Lung (tissue), 12 donors: ENCODE data around the gene PODN. TPM values are rescaled to one million over a fixed set of nuclear protein-coding genes. Genes with fewer than 3 reads are reported as not detected.

Source experiments
- ATAC-seq: fragments of 200-7000 bp; cut with Tn5 transposase; one replicate; pipeline ENCODE4 v1.9.1; 2020; ENCODE audit warnings: moderate number of reproducible peaks; ENCODE audit not compliant: insufficient read depth, low FRiP score
- DNase-seq, 3 donors: peaks; one replicate each; pipeline ENCODE4 v3.0.0-alpha.2; 2013 to 2017
- H3K27ac ChIP-seq, 2 donors: one replicate each; pipeline ENCODE4 v1.5.1; 2013; ENCODE audit warnings: mild to moderate bottlenecking in 2 of 2, moderate library complexity in 2 of 2, control low read depth in 1 of 2, inconsistent platforms in 1 of 2, low read depth in 1 of 2, low read length in 1 of 2
- H3K27me3 ChIP-seq, 3 donors: one replicate each; pipeline ENCODE4 v1.5.1; 2013; ENCODE audit warnings: low read length in 2 of 3; ENCODE audit not compliant: control insufficient read depth in 3 of 3, insufficient read depth in 3 of 3
- H3K36me3 ChIP-seq, 4 donors: one replicate each; pipeline ENCODE4 v1.5.1; 2013; ENCODE audit warnings: low read length in 4 of 4, mild to moderate bottlenecking in 1 of 4, moderate library complexity in 1 of 4; ENCODE audit not compliant: control insufficient read depth in 4 of 4, insufficient read depth in 4 of 4
- H3K4me1 ChIP-seq, 5 donors: one replicate each; pipeline ENCODE4 v1.5.1; 2013; ENCODE audit warnings: low read length in 5 of 5, mild to moderate bottlenecking in 2 of 5, moderate library complexity in 1 of 5; ENCODE audit not compliant: control insufficient read depth in 5 of 5, insufficient read depth in 5 of 5
- H3K4me3 ChIP-seq: one replicate; pipeline ENCODE4 v1.5.1; 2013; ENCODE audit warnings: mild to moderate bottlenecking, control low read depth, moderate library complexity
- H3K9ac ChIP-seq, 2 donors: one replicate each; pipeline ENCODE4 v1.5.1; 2013; ENCODE audit warnings: low read length in 2 of 2, control low read depth in 1 of 2; ENCODE audit not compliant: insufficient read depth in 1 of 2
- H3K9me3 ChIP-seq, 4 donors: one replicate each; pipeline ENCODE4 v1.5.1; 2013; ENCODE audit warnings: low read length in 3 of 4, mild to moderate bottlenecking in 1 of 4, moderate library complexity in 1 of 4; ENCODE audit not compliant: control insufficient read depth in 4 of 4, insufficient read depth in 3 of 4
- CTCF ChIP-seq: IDR thresholded peaks from 2 replicates; pipeline ENCODE4 v1.5.1; 2012; ENCODE audit warnings: mild to moderate bottlenecking; ENCODE audit errors: control extremely low read depth, extremely low read depth
- WGBS, 2 donors: extraction: QIAGEN DNeasy Blood & Tissue Kit; methylation state at CpG; one replicate each; pipeline ENCODE4 v1.1.7; 2013; 5-methylcytosine and 5-hydroxymethylcytosine counted together
- polyA plus RNA-seq, 2 donors: library from polyadenylated mRNA; stranded (reverse); fragments of 200-250 nt; gene quantifications; one replicate each; pipeline ENCODE4 v1.2.1, GENCODE V29; 2013
- total RNA-seq, 2 donors: library from RNA; depleted of rRNA in 1 of 2; stranded (reverse); fragments of >200 nt in 1 of 2; gene quantifications; one replicate each; pipeline ENCODE4 v1.2.1, GENCODE V29; 2014 to 2021
- donor health status: control.
- donor health status: control.
- donor health status: Bipolar disorder and iron deficiency.
- donor health status: healthy.
- donor health status: DM: yes; HTN: yes; CAD: no.

PODN gene
- total and polyA plus RNA-seq, 4 donors: 12.9 to 40.9 (median 21.7) TPM

GRCh38 chr1:53068314-53069099, 6.5 kb downstream of the PODN start:
- Histone ChIP-seq H3K4me3 (no peak overlapping the region), H3K27ac (no peak overlapping the region), H3K9ac (no peak overlapping the region), H3K36me3 (peaks cover 0 to 5% (median 0%) of the 10 kb centered on the region in 4 donors), H3K27me3 (no peaks in the 10 kb centered on the region), H3K4me1 (peaks cover 0 to 18% (median 6%) of the 10 kb centered on the region in 5 donors), H3K9me3 (no peaks in the 10 kb centered on the region)
- no peak for TF ChIP-seq CTCF
- DNase-seq (no peak), ATAC-seq (no peak)
- 91 to 93% methylated on average over 7 of the region's 7 CpGs for whole genome bisulfite sequencing, 2 donors

GRCh38 chr1:53069265-53069662, 7.3 kb downstream of the PODN start:
- H3K9me3 ChIP-seq: no peaks in the 10 kb centered on the region
- H3K27me3 ChIP-seq: no peaks in the 10 kb centered on the region
- WGBS, 2 donors: 87 to 89% methylated on average over 7 of the region's 7 CpGs
- DNase-seq: no peak
- peaks cover 0 to 5% (median 0%) of the 10 kb centered on the region in 4 donors for H3K36me3 ChIP-seq
- H3K4me1 ChIP-seq: peaks cover 0 to 14% (median 6%) of the 10 kb centered on the region in 5 donors
- no peak for TF ChIP-seq CTCF
- no peak overlapping the region for H3K9ac ChIP-seq
- no peak overlapping the region for H3K27ac ChIP-seq
- H3K4me3 ChIP-seq: no peak overlapping the region
- no peak for ATAC-seq

GRCh38 chr1:53069663-53070327, 7.8 kb downstream of the PODN start:
- H3K9ac ChIP-seq: no peak overlapping the region
- peaks cover 0 to 14% (median 6%) of the 10 kb centered on the region in 5 donors for H3K4me1 ChIP-seq
- H3K27me3 ChIP-seq: no peaks in the 10 kb centered on the region
- no peaks in the 10 kb centered on the region for H3K9me3 ChIP-seq
- no peak overlapping the region for H3K4me3 ChIP-seq
- H3K36me3 ChIP-seq: peaks cover 0 to 5% (median 0%) of the 10 kb centered on the region in 4 donors
- 94% methylated on average over 31 of the region's 31 CpGs for WGBS, 2 donors
- ATAC-seq (no peak), DNase-seq (no peak)
- H3K27ac ChIP-seq: no peak overlapping the region
- TF ChIP-seq CTCF: no peak
